Testis (tissue), 3 donors: ENCODE results near the gene GRIK1. TPM values are rescaled to one million over a fixed set of nuclear protein-coding genes. Genes with fewer than 3 reads are reported as not detected.

ENCODE experiments used
- DNase-seq: peaks from one replicate; pipeline ENCODE4 v3.0.0-alpha.2; 2019
- H3K27ac ChIP-seq, 2 donors: fragments of 200-600 bp; sonication (generic); one replicate each; pipeline ENCODE4 v1.5.1; 2019
- H3K27me3 ChIP-seq: fragments of 200-600 bp; sonication (generic); one replicate; pipeline ENCODE4 v1.5.1; 2019
- H3K36me3 ChIP-seq: fragments of 200-600 bp; sonication (generic); one replicate; pipeline ENCODE4 v1.5.1; 2017; ENCODE audit warnings: low read depth; ENCODE audit errors: missing control alignments
- H3K4me1 ChIP-seq: fragments of 200-600 bp; sonication (generic); one replicate; pipeline ENCODE4 v1.5.1; 2019
- H3K4me3 ChIP-seq, 2 donors: fragments of 200-600 bp; sonication (generic); one replicate each; pipeline ENCODE4 v1.5.1; 2017 to 2019
- H3K9me3 ChIP-seq: fragments of 200-600 bp; sonication (generic); one replicate; pipeline ENCODE4 v1.5.1; 2017
- POLR2A ChIP-seq: fragments of 450-650 bp; IDR thresholded peaks from one replicate; pipeline ENCODE4 v1.6.1; 2017; ENCODE audit warnings: antibody characterized with exemption, mild to moderate bottlenecking, moderate library complexity
- WGBS, 2 donors: methylation state at CpG; one replicate each; pipeline ENCODE4 v1.1.5; 2018; 5-methylcytosine and 5-hydroxymethylcytosine counted together
- intact Hi-C: fragments of 100-400 bp; cut with DNase I; formaldehyde crosslinking; loops from one replicate; pipeline ENCODE4 v1.15.1; 2023; ENCODE audit warnings: low total_unique reads
- polyA plus RNA-seq: library from polyadenylated mRNA; stranded (reverse); fragments of 350-450 nt; fragmentation: Illumina TruSeq; extraction: RNeasy Lipid Tissue Mini Kit (QIAGEN cat#74804); gene quantifications from one replicate; pipeline ENCODE4 v1.2.3, GENCODE V29; 2014; ENCODE audit warnings: low read depth, low replicate concordance; ENCODE audit not compliant: insufficient read depth
- total RNA-seq, 2 donors: library from RNA; depleted of rRNA; stranded (reverse); fragments of >200 nt; gene quantifications; one replicate each; pipeline ENCODE4 v1.2.3, GENCODE V29; 2016
- TF ChIP-seq, protein P1 (sequence below), 3 experiments: fragments of 450-650 bp in 2 of 3; fragments of 200-600 bp in 1 of 3; sonication (generic) in 1 of 3; IDR thresholded peaks; one replicate each; pipeline ENCODE4 v1.5.1; 2016 to 2019; ENCODE audit warnings: antibody characterized with exemption in 3 of 3, mild to moderate bottlenecking in 2 of 3, moderate library complexity in 1 of 3

The GRIK1 gene
- total and polyA plus RNA-seq, 3 donors from 2014 or later = 0.08 to 0.25 (median 0.20) TPM

DNA sequence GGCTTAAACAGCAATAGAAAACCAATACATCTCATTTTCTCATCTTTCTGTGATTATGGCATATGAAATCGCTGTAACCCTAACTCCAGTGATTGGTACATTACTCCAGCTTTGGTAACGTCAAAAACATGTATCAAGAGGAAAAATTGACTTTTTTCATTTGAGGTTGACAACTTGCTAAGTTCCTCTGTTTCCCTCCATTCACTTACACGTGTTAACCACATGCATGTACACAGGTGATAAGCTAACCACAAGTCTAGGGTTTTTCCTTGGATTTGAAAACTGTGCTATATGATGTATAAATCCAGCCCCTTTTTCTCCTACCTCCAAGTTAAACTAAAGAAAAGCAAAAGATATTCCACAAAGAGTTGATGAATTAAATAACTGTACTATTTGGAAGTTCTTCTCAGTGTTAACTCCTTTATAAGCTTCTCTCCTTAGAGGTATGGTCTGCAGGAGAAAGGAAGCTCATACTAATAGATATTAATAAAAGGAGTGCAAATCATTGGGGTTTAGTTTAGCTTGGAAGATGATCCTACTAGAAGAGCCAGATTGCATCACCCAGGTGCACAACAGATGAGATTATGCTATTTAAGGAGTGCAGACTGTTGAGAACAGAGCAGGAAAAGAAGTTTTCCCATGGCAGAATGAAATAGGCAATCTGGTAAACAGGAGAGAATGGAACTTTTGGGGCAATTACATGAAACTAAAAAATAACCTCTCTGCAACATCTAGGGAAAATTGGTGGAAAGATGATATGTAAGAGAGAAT lies 277.9 kb downstream of the GRIK1 start:
- Histone ChIP-seq H3K4me1 (no peaks in the 10 kb centered on the region), H3K36me3 (no peaks in the 10 kb centered on the region), H3K27me3 (no peaks in the 10 kb centered on the region), H3K27ac (no peak overlapping the region), H3K9me3 (no peaks in the 10 kb centered on the region), H3K4me3 (no peak overlapping the region)
- TF ChIP-seq POLR2A = no peak
- TF ChIP-seq, protein P1, sequence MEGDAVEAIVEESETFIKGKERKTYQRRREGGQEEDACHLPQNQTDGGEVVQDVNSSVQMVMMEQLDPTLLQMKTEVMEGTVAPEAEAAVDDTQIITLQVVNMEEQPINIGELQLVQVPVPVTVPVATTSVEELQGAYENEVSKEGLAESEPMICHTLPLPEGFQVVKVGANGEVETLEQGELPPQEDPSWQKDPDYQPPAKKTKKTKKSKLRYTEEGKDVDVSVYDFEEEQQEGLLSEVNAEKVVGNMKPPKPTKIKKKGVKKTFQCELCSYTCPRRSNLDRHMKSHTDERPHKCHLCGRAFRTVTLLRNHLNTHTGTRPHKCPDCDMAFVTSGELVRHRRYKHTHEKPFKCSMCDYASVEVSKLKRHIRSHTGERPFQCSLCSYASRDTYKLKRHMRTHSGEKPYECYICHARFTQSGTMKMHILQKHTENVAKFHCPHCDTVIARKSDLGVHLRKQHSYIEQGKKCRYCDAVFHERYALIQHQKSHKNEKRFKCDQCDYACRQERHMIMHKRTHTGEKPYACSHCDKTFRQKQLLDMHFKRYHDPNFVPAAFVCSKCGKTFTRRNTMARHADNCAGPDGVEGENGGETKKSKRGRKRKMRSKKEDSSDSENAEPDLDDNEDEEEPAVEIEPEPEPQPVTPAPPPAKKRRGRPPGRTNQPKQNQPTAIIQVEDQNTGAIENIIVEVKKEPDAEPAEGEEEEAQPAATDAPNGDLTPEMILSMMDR (IDR thresholded peaks at IDR 0.05) = no peak
- DNase-seq = no peak
- whole genome bisulfite sequencing, 2 donors = 87 to 89% methylated on average over 3 of the region's 3 CpGs
- intact Hi-C loops = no loop called here

GRCh38 chr21:29660047-29660720 lies 279.6 kb downstream of the GRIK1 start:
- intact Hi-C loops = no loop called here
- no peaks in the 10 kb centered on the region for H3K36me3 ChIP-seq
- no peak overlapping the region for H3K27ac ChIP-seq
- no peaks in the 10 kb centered on the region for H3K9me3 ChIP-seq
- DNase-seq = no peak
- H3K27me3 ChIP-seq = no peaks in the 10 kb centered on the region
- H3K4me3 ChIP-seq = no peak overlapping the region
- 86 to 93% methylated on average over 2 of the region's 2 CpGs for WGBS, 2 donors
- no peaks in the 10 kb centered on the region for H3K4me1 ChIP-seq
- TF ChIP-seq, protein P1 (IDR thresholded peaks at IDR 0.05) = no peak
- TF ChIP-seq POLR2A = no peak

GRCh38 chr21:29658934-29659203 lies 280.9 kb downstream of the GRIK1 start:
- DNase-seq = no peak
- TF ChIP-seq, protein P1 (IDR thresholded peaks at IDR 0.05) = no peak
- no peak for TF ChIP-seq POLR2A
- Histone ChIP-seq H3K4me3 (no peak overlapping the region), H3K9me3 (no peaks in the 10 kb centered on the region), H3K36me3 (no peaks in the 10 kb centered on the region), H3K27me3 (no peaks in the 10 kb centered on the region), H3K27ac (no peak overlapping the region), H3K4me1 (no peaks in the 10 kb centered on the region)
- 13 to 41% methylated on average over 1 of the region's 1 CpG for WGBS, 2 donors
- intact Hi-C loops = no loop called here

GRCh38 chr21:29658177-29658933 lies 281.4 kb downstream of the GRIK1 start:
- H3K36me3 ChIP-seq = no peaks in the 10 kb centered on the region
- TF ChIP-seq, protein P1 (IDR thresholded peaks at IDR 0.05) = no peak
- no peak overlapping the region for H3K27ac ChIP-seq
- H3K9me3 ChIP-seq = no peaks in the 10 kb centered on the region
- intact Hi-C loops = no loop called here
- H3K4me3 ChIP-seq = no peak overlapping the region
- DNase-seq = no peak
- no peaks in the 10 kb centered on the region for H3K4me1 ChIP-seq
- no peaks in the 10 kb centered on the region for H3K27me3 ChIP-seq
- WGBS, 2 donors = 85 to 90% methylated on average over 10 of the region's 10 CpGs
